ENCODE results near the gene FBXW11. TPM values are rescaled to one million over a fixed set of nuclear protein-coding genes. Genes with fewer than 3 reads are reported as not detected.

The FBXW11 gene
- total and polyA plus RNA-seq, 2 of the 8 experiments (the other 6 are each of a cell fraction or from before 2014, with no cell fraction given): 45.0 to 75.6 TPM

DNA sequence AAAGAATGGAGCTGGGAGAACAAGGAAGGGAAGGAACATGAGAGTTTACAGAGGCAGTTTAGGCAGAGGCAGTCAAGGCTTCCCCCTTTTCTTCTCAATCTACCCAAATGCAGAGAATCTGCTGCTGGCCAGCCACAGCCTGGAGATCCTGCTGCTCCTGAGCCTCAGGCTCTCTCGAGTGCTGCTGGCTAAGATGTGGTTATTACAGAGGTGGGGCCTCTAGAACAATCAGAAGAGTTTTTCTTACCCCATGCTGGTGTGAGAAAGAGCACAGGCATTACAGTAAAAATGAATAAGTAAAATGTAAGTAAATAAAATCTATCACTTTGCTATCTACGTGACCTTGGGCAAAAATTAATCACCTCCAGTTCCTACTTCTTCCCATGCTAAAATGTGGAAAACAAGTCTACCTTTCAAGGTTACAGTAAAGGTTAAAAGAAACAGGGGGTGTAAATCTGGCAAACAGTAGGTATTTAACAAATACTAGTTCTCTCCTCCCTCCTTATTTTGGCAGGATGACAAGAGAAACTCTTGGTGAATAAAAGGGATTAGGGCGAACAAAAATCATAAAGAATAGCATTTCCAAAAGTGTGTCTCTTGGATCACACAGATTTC lies 31.1 kb downstream of the FBXW11 start:
- ChIA-PET CTCF (ENCODE audit: partially characterized antibody) (interaction anchor here (0.5 to 0.6 kb wide), 2 partner anchors 73 to 80 kb away, joined by 3 read pairs; no protein-coding TSS in a partner anchor), POLR2A (ENCODE audit: partially characterized antibody) (interaction anchor here (1.1 kb wide), 1 partner anchor 31 kb away, joined by 3 read pairs; the partner anchor contains the start of gene FBXW11)
- Histone ChIP-seq H2BK5ac (ENCODE audit: low read depth, low read length) (no peak overlapping the region), H3K27me3 (replicated peaks in 1 of 4; ENCODE audit: control insufficient read depth in 3 of 4, extremely low read depth in 1 of 4, insufficient read depth in 3 of 4, low read length in 3 of 4) (no peaks in the 10 kb centered on the region), H2BK120ac (replicated peaks; ENCODE audit: low read depth, low read length) (no peak overlapping the region), H4K5ac (ENCODE audit: insufficient read length, low read depth, low read length) (no peak overlapping the region), H3K9ac (replicated peaks in 1 of 4; ENCODE audit: extremely low read depth in 1 of 4, low read depth in 3 of 4, low read length in 3 of 4) (no peak overlapping the region), H2AK5ac (ENCODE audit: low read depth, low read length) (no peak overlapping the region), H3K56ac (replicated peaks; ENCODE audit: insufficient read length, low read depth, low read length) (no peak overlapping the region), H3K79me1 (ENCODE audit: low read depth, low read length) (peaks cover 3% of the 10 kb centered on the region; the same call in 1 of the 2 replicates), H3K4ac (replicated peaks; ENCODE audit: insufficient read length, low read depth, low read length) (no peak overlapping the region), H3K4me1 (replicated peaks in 1 of 4; ENCODE audit: control insufficient read depth in 3 of 4, insufficient read depth in 4 of 4, low read length in 3 of 4) (peaks cover 14 to 38% (median 27%) of the 10 kb centered on the region in 4 experiments), H3K27ac (ENCODE audit: low read depth, low read length) (no peak overlapping the region; the same call in 1 of the 2 replicates), H4K20me1 (replicated peaks in 1 of 2; ENCODE audit: control insufficient read depth in 1 of 2, insufficient read depth in 2 of 2, low read length in 2 of 2) (peaks cover 9 to 25% of the 10 kb centered on the region in 2 experiments), H3K4me3 (ENCODE audit: extremely low read depth in 1 of 4, insufficient read depth in 2 of 4, low read depth in 3 of 4, low read length in 4 of 4) (peak overlapping the region in 1 of 4 experiments; percentile 14; a peak in 1 of 8 replicates), H3K9me3 (ENCODE audit: insufficient read depth in 2 of 2, low read depth in 1 of 2, low read length in 1 of 2) (no peaks in the 10 kb centered on the region), H2BK15ac (ENCODE audit: low read length) (no peak overlapping the region), H3K36me3 (ENCODE audit: control insufficient read depth in 2 of 4, insufficient read depth in 4 of 4, low read length in 3 of 4) (peaks cover 0 to 4% (median 0%) of the 10 kb centered on the region in 4 experiments; a peak in 1 of 8 replicates), H2BK12ac (ENCODE audit: low read depth, low read length) (no peak overlapping the region), H3K23ac (ENCODE audit: insufficient read length) (no peak overlapping the region), H3K79me2 (ENCODE audit: control insufficient read depth in 1 of 2, insufficient read depth in 2 of 2, low read length in 2 of 2) (peaks cover 41 to 100% of the 10 kb centered on the region in 2 experiments), H2AFZ (ENCODE audit: low read length) (no peak overlapping the region), H3K4me2 (ENCODE audit: insufficient read depth in 1 of 2, low read depth in 2 of 2, low read length in 2 of 2) (peak overlapping the region; percentile 15 to 46; a peak in 2 of 4 replicates), H2BK20ac (ENCODE audit: low read length) (no peak overlapping the region), H3K18ac (ENCODE audit: extremely low read depth, low read length) (no peak overlapping the region), H3K23me2 (ENCODE audit: low read depth, low read length) (no peaks in the 10 kb centered on the region; the same call in 1 of the 2 replicates), H4K91ac (replicated peaks; ENCODE audit: insufficient read length, low read length) (no peak overlapping the region), H3K14ac (ENCODE audit: insufficient read length) (no peak overlapping the region), H4K8ac (ENCODE audit: extremely low read depth, insufficient read depth, low read length) (no peak overlapping the region)
- 54% methylated on average over 3 of the region's 3 CpGs; no CpG with 5 or more reads in 1 of the 2 experiments for WGBS, 2 experiments (ENCODE audit: extremely low coverage in 1 of 2, insufficient coverage in 1 of 2, insufficient read length in 1 of 2, insufficient replicate concordance in 2 of 2, low coverage in 1 of 2, low lambda C conversion rate in 2 of 2, missing lambda C conversion rate in 1 of 2)
- DNase-seq (ENCODE audit: low read depth in 1 of 2, low spot score in 2 of 2): no peak
- no peak for TF ChIP-seq ASH2L (IDR thresholded peaks at IDR 0.05; ENCODE audit: low read length)
- TF ChIP-seq RAD21 (IDR thresholded peaks at IDR 0.05 in 1 of 2, conservative IDR thresholded peaks at IDR 0.05 in 1 of 2; ENCODE audit: low read depth in 2 of 2, low read length in 2 of 2): peak in 1 of 2 experiments; percentile 7; a peak in 1 of 4 replicates
- FAIRE-seq: no peak

Data from H1 (cell line).